CD4-positive, alpha-beta T cell treated with Interleukin-17A for 4 hours (primary cell): ENCODE data around the gene ACVR2B.

ENCODE experiments used
- DNase-seq: peaks from one replicate; pipeline ENCODE4 v3.0.0-alpha.2; 2020; ENCODE audit warnings: mixed read lengths

ACVR2B gene

GRCh38 chr3:38488949-38489348 lies 35.3 kb downstream of the ACVR2B start:
- DNase-seq = no peak

- DNase-seq = no peak
These were observed 36.1 kb downstream of the ACVR2B start for GRCh38 chr3:38489766-38490165.

GRCh38 chr3:38490281-38491030 lies 36.8 kb downstream of the ACVR2B start:
- no peak for DNase-seq

GRCh38 chr3:38491215-38491614 lies 37.5 kb downstream of the ACVR2B start:
- DNase-seq = no peak

- no peak for DNase-seq
These were observed 39.3 kb downstream of the ACVR2B start for GRCh38 chr3:38493031-38493430.

- peak; percentile 98 for DNase-seq
These were observed 42.6 kb downstream of the ACVR2B start, which contains the start of gene EXOG for GRCh38 chr3:38496131-38496910. Gene EXOG (plus strand): TSS chr3:38496340. CDS start chr3:38496368, 28 bp downstream.

GRCh38 chr3:38497031-38497430 lies 43.3 kb downstream of the ACVR2B start:
- no peak for DNase-seq

- DNase-seq = no peak
These were observed 47.2 kb downstream of the ACVR2B start for GRCh38 chr3:38500688-38501417.

GRCh38 chr3:38507120-38507519 lies 53.4 kb downstream of the ACVR2B start:
- no peak for DNase-seq

GRCh38 chr3:38509732-38510131 lies 56.0 kb downstream of the ACVR2B start:
- DNase-seq = no peak

- DNase-seq = no peak
These were observed 56.9 kb downstream of the ACVR2B start for GRCh38 chr3:38510631-38511030.

GRCh38 chr3:38511546-38511945 lies 57.9 kb downstream of the ACVR2B start:
- no peak for DNase-seq

GRCh38 chr3:38515367-38515766 lies 61.7 kb downstream of the ACVR2B start:
- DNase-seq = no peak

- DNase-seq = no peak
These were observed 63.0 kb downstream of the ACVR2B start for GRCh38 chr3:38516669-38517068.

GRCh38 chr3:38519000-38519399 lies 65.3 kb downstream of the ACVR2B start:
- DNase-seq = no peak

GRCh38 chr3:38519651-38520050 lies 66.0 kb downstream of the ACVR2B start:
- DNase-seq = peak; percentile 53

- peak; percentile 77 for DNase-seq
These were observed 67.8 kb downstream of the ACVR2B start for GRCh38 chr3:38521391-38521987.

- no peak for DNase-seq
These were observed 68.3 kb downstream of the ACVR2B start for GRCh38 chr3:38522002-38522401.

GRCh38 chr3:38524141-38524739 lies 70.5 kb downstream of the ACVR2B start:
- DNase-seq = no peak

GRCh38 chr3:38526792-38527191 lies 73.1 kb downstream of the ACVR2B start:
- DNase-seq = no peak

GRCh38 chr3:38528457-38528856 lies 74.8 kb downstream of the ACVR2B start:
- DNase-seq = no peak

- no peak for DNase-seq
These were observed 78.8 kb downstream of the ACVR2B start for GRCh38 chr3:38532529-38532928.
